Tibial nerve (tissue), 4 donors: Measurements from ENCODE around the gene SLC26A11.

Experiments
- EP300 ChIP-seq, 2 donors: sonication (generic); formaldehyde crosslinking; IDR thresholded peaks; one replicate each; pipeline ENCODE4 v1.6.1; 2017; ENCODE audit warnings: antibody characterized with exemption in 2 of 2, mild to moderate bottlenecking in 1 of 2
- POLR2A ChIP-seq, 2 donors: fragments of 450-650 bp; IDR thresholded peaks; one replicate each; pipeline ENCODE4 v1.6.1; 2017; ENCODE audit warnings: antibody characterized with exemption in 2 of 2, mild to moderate bottlenecking in 2 of 2, moderate library complexity in 2 of 2
- TF ChIP-seq, protein P1 (sequence below), 5 experiments: fragments of 200-600 bp in 3 of 5; fragments of 450-650 bp in 2 of 5; sonication (generic) in 3 of 5; IDR thresholded peaks; one replicate each; pipeline ENCODE4 v1.5.1; 2016 to 2019; ENCODE audit warnings: antibody characterized with exemption in 5 of 5, mild to moderate bottlenecking in 3 of 5, moderate library complexity in 2 of 5

DNA sequence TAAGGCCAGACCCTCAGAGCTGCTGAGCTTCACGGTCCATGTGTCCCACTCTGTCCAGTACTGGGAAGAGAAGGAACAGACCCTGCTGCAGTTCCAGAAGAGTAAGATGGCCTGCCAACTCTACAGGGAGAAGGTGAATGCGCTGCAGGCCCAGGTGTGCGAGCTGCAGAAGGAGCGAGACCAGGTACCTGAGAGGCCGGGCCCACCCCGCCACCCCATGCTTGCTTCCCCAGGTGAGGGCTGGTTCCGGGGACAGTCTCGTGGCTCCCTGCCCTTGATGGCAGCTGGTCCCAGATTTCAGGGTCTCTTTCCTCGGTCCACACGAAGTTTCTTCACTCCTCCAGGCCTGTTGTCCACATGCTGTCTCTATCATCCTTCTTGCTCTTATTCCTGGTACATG lies 29.5 kb upstream of the SLC26A11 start:
- TF ChIP-seq, protein P1, sequence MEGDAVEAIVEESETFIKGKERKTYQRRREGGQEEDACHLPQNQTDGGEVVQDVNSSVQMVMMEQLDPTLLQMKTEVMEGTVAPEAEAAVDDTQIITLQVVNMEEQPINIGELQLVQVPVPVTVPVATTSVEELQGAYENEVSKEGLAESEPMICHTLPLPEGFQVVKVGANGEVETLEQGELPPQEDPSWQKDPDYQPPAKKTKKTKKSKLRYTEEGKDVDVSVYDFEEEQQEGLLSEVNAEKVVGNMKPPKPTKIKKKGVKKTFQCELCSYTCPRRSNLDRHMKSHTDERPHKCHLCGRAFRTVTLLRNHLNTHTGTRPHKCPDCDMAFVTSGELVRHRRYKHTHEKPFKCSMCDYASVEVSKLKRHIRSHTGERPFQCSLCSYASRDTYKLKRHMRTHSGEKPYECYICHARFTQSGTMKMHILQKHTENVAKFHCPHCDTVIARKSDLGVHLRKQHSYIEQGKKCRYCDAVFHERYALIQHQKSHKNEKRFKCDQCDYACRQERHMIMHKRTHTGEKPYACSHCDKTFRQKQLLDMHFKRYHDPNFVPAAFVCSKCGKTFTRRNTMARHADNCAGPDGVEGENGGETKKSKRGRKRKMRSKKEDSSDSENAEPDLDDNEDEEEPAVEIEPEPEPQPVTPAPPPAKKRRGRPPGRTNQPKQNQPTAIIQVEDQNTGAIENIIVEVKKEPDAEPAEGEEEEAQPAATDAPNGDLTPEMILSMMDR (IDR thresholded peaks at IDR 0.05) = no peak
- TF ChIP-seq EP300 (IDR thresholded peaks at IDR 0.05) = no peak
- TF ChIP-seq POLR2A (IDR thresholded peaks at IDR 0.05) = no peak
